Measurements from ENCODE around the gene CEP290. TPM values are rescaled to one million over a fixed set of nuclear protein-coding genes. Genes with fewer than 3 reads are reported as not detected.

CEP290 gene
- polyA plus RNA-seq, 2 donors: 0.96 to 1.9 TPM

GRCh38 chr12:88062474-88062873 is 79.4 kb downstream of the CEP290 start:
- H3K4me1 ChIP-seq (ENCODE audit: control insufficient read depth in 2 of 2, insufficient read depth in 2 of 2, low read length in 1 of 2): no peaks in the 10 kb centered on the region
- no peaks in the 10 kb centered on the region for H3K36me3 ChIP-seq (ENCODE audit: control insufficient read depth in 2 of 2, insufficient read depth in 2 of 2, low read length in 1 of 2)
- H3K27ac ChIP-seq (ENCODE audit: low read depth in 2 of 2, low read length in 1 of 2): no peak overlapping the region
- H3K9me3 ChIP-seq (ENCODE audit: control insufficient read depth in 2 of 2, insufficient read depth in 1 of 2, low read depth in 1 of 2, low read length in 1 of 2): no peaks in the 10 kb centered on the region
- H3K4me3 ChIP-seq (ENCODE audit: low read depth in 1 of 2, low read length in 2 of 2): no peak overlapping the region
- 83 to 90% methylated on average over 1 of the region's 1 CpG for WGBS, 2 donors
- no peaks in the 10 kb centered on the region for H3K27me3 ChIP-seq (ENCODE audit: control insufficient read depth in 1 of 2, insufficient read depth in 2 of 2, low read length in 2 of 2)

- 96 to 98% methylated on average over 1 of the region's 1 CpG for WGBS, 2 donors
Observed at GRCh38 chr12:88058719-88059077, 83.2 kb downstream of the CEP290 start.

GRCh38 chr12:88057994-88058718 is 83.7 kb downstream of the CEP290 start:
- Histone ChIP-seq H3K4me1 (ENCODE audit: control insufficient read depth in 2 of 2, insufficient read depth in 2 of 2, low read length in 1 of 2) (no peaks in the 10 kb centered on the region), H3K27ac (ENCODE audit: low read depth in 2 of 2, low read length in 1 of 2) (no peak overlapping the region), H3K9me3 (ENCODE audit: control insufficient read depth in 2 of 2, insufficient read depth in 1 of 2, low read depth in 1 of 2, low read length in 1 of 2) (no peaks in the 10 kb centered on the region), H3K27me3 (ENCODE audit: control insufficient read depth in 1 of 2, insufficient read depth in 2 of 2, low read length in 2 of 2) (no peaks in the 10 kb centered on the region), H3K36me3 (ENCODE audit: control insufficient read depth in 2 of 2, insufficient read depth in 2 of 2, low read length in 1 of 2) (no peaks in the 10 kb centered on the region), H3K4me3 (ENCODE audit: low read depth in 1 of 2, low read length in 2 of 2) (no peak overlapping the region)
- WGBS, 2 donors: 84 to 94% methylated on average over 4 of the region's 4 CpGs

More at GRCh38 chr12:88058719-88059077, 83.2 kb downstream of the CEP290 start:
- H3K36me3 ChIP-seq (ENCODE audit: control insufficient read depth in 2 of 2, insufficient read depth in 2 of 2, low read length in 1 of 2): no peaks in the 10 kb centered on the region
- no peaks in the 10 kb centered on the region for H3K27me3 ChIP-seq (ENCODE audit: control insufficient read depth in 1 of 2, insufficient read depth in 2 of 2, low read length in 2 of 2)
- H3K9me3 ChIP-seq (ENCODE audit: control insufficient read depth in 2 of 2, insufficient read depth in 1 of 2, low read depth in 1 of 2, low read length in 1 of 2): no peaks in the 10 kb centered on the region
- H3K4me1 ChIP-seq (ENCODE audit: control insufficient read depth in 2 of 2, insufficient read depth in 2 of 2, low read length in 1 of 2): no peaks in the 10 kb centered on the region
- H3K27ac ChIP-seq (ENCODE audit: low read depth in 2 of 2, low read length in 1 of 2): no peak overlapping the region
- H3K4me3 ChIP-seq (ENCODE audit: low read depth in 1 of 2, low read length in 2 of 2): no peak overlapping the region

- Histone ChIP-seq H3K4me3 (ENCODE audit: low read depth in 1 of 2, low read length in 2 of 2) (no peak overlapping the region), H3K36me3 (ENCODE audit: control insufficient read depth in 2 of 2, insufficient read depth in 2 of 2, low read length in 1 of 2) (no peaks in the 10 kb centered on the region), H3K9me3 (ENCODE audit: control insufficient read depth in 2 of 2, insufficient read depth in 1 of 2, low read depth in 1 of 2, low read length in 1 of 2) (no peaks in the 10 kb centered on the region), H3K27ac (ENCODE audit: low read depth in 2 of 2, low read length in 1 of 2) (no peak overlapping the region), H3K27me3 (ENCODE audit: control insufficient read depth in 1 of 2, insufficient read depth in 2 of 2, low read length in 2 of 2) (no peaks in the 10 kb centered on the region), H3K4me1 (ENCODE audit: control insufficient read depth in 2 of 2, insufficient read depth in 2 of 2, low read length in 1 of 2) (no peaks in the 10 kb centered on the region)
- WGBS, 2 donors: 77 to 83% methylated on average over 2 of the region's 2 CpGs
Observed at GRCh38 chr12:88056571-88056970, 85.3 kb downstream of the CEP290 start.

- Histone ChIP-seq H3K9me3 (ENCODE audit: control insufficient read depth in 2 of 2, insufficient read depth in 1 of 2, low read depth in 1 of 2, low read length in 1 of 2) (no peaks in the 10 kb centered on the region), H3K4me3 (ENCODE audit: low read depth in 1 of 2, low read length in 2 of 2) (no peak overlapping the region), H3K4me1 (ENCODE audit: control insufficient read depth in 2 of 2, insufficient read depth in 2 of 2, low read length in 1 of 2) (no peaks in the 10 kb centered on the region), H3K27ac (ENCODE audit: low read depth in 2 of 2, low read length in 1 of 2) (no peak overlapping the region), H3K27me3 (ENCODE audit: control insufficient read depth in 1 of 2, insufficient read depth in 2 of 2, low read length in 2 of 2) (no peaks in the 10 kb centered on the region), H3K36me3 (ENCODE audit: control insufficient read depth in 2 of 2, insufficient read depth in 2 of 2, low read length in 1 of 2) (peaks cover 0 to 1% of the 10 kb centered on the region in 2 donors)
- 87 to 97% methylated on average over 1 of the region's 1 CpG for WGBS, 2 donors
Observed at GRCh38 chr12:88052686-88053085, 89.2 kb downstream of the CEP290 start.

GRCh38 chr12:88044035-88044434 is 97.9 kb downstream of the CEP290 start:
- Histone ChIP-seq H3K27ac (ENCODE audit: low read depth in 2 of 2, low read length in 1 of 2) (no peak overlapping the region), H3K4me3 (ENCODE audit: low read depth in 1 of 2, low read length in 2 of 2) (no peak overlapping the region), H3K27me3 (ENCODE audit: control insufficient read depth in 1 of 2, insufficient read depth in 2 of 2, low read length in 2 of 2) (no peaks in the 10 kb centered on the region), H3K36me3 (ENCODE audit: control insufficient read depth in 2 of 2, insufficient read depth in 2 of 2, low read length in 1 of 2) (peaks cover 3 to 7% of the 10 kb centered on the region in 2 donors), H3K4me1 (ENCODE audit: control insufficient read depth in 2 of 2, insufficient read depth in 2 of 2, low read length in 1 of 2) (no peaks in the 10 kb centered on the region), H3K9me3 (ENCODE audit: control insufficient read depth in 2 of 2, insufficient read depth in 1 of 2, low read depth in 1 of 2, low read length in 1 of 2) (no peaks in the 10 kb centered on the region)
- 94 to 99% methylated on average over 5 of the region's 5 CpGs for WGBS, 2 donors

GRCh38 chr12:88037770-88038169 is 104.1 kb downstream of the CEP290 start:
- no peaks in the 10 kb centered on the region for H3K4me1 ChIP-seq (ENCODE audit: control insufficient read depth in 2 of 2, insufficient read depth in 2 of 2, low read length in 1 of 2)
- no peaks in the 10 kb centered on the region for H3K27me3 ChIP-seq (ENCODE audit: control insufficient read depth in 1 of 2, insufficient read depth in 2 of 2, low read length in 2 of 2)
- no peak overlapping the region for H3K27ac ChIP-seq (ENCODE audit: low read depth in 2 of 2, low read length in 1 of 2)
- no peaks in the 10 kb centered on the region for H3K36me3 ChIP-seq (ENCODE audit: control insufficient read depth in 2 of 2, insufficient read depth in 2 of 2, low read length in 1 of 2)
- 64 to 78% methylated on average over 1 of the region's 1 CpG for whole genome bisulfite sequencing, 2 donors
- no peaks in the 10 kb centered on the region for H3K9me3 ChIP-seq (ENCODE audit: control insufficient read depth in 2 of 2, insufficient read depth in 1 of 2, low read depth in 1 of 2, low read length in 1 of 2)
- peak overlapping the region in 1 of 2 donors; percentile 95 for H3K4me3 ChIP-seq (ENCODE audit: low read depth in 1 of 2, low read length in 2 of 2)

GRCh38 chr12:88036353-88036965 is 105.4 kb downstream of the CEP290 start:
- WGBS, 2 donors: 20 to 22% methylated on average over 5 of the region's 5 CpGs
- H3K27ac ChIP-seq (ENCODE audit: low read depth in 2 of 2, low read length in 1 of 2): peak overlapping the region; percentile 68 to 96
- no peaks in the 10 kb centered on the region for H3K27me3 ChIP-seq (ENCODE audit: control insufficient read depth in 1 of 2, insufficient read depth in 2 of 2, low read length in 2 of 2)
- H3K4me3 ChIP-seq (ENCODE audit: low read depth in 1 of 2, low read length in 2 of 2): peak overlapping the region; percentile 95 to 100
- no peaks in the 10 kb centered on the region for H3K36me3 ChIP-seq (ENCODE audit: control insufficient read depth in 2 of 2, insufficient read depth in 2 of 2, low read length in 1 of 2)
- H3K9me3 ChIP-seq (ENCODE audit: control insufficient read depth in 2 of 2, insufficient read depth in 1 of 2, low read depth in 1 of 2, low read length in 1 of 2): no peaks in the 10 kb centered on the region
- no peaks in the 10 kb centered on the region for H3K4me1 ChIP-seq (ENCODE audit: control insufficient read depth in 2 of 2, insufficient read depth in 2 of 2, low read length in 1 of 2)

- whole genome bisulfite sequencing, 2 donors: 3% methylated on average over 5 of the region's 5 CpGs
- no peaks in the 10 kb centered on the region for H3K4me1 ChIP-seq (ENCODE audit: control insufficient read depth in 2 of 2, insufficient read depth in 2 of 2, low read length in 1 of 2)
- no peaks in the 10 kb centered on the region for H3K27me3 ChIP-seq (ENCODE audit: control insufficient read depth in 1 of 2, insufficient read depth in 2 of 2, low read length in 2 of 2)
- peak overlapping the region; percentile 94 to 96 for H3K27ac ChIP-seq (ENCODE audit: low read depth in 2 of 2, low read length in 1 of 2)
- no peaks in the 10 kb centered on the region for H3K36me3 ChIP-seq (ENCODE audit: control insufficient read depth in 2 of 2, insufficient read depth in 2 of 2, low read length in 1 of 2)
- H3K9me3 ChIP-seq (ENCODE audit: control insufficient read depth in 2 of 2, insufficient read depth in 1 of 2, low read depth in 1 of 2, low read length in 1 of 2): no peaks in the 10 kb centered on the region
- H3K4me3 ChIP-seq (ENCODE audit: low read depth in 1 of 2, low read length in 2 of 2): peak overlapping the region; percentile 95 to 100
Observed at GRCh38 chr12:88035907-88036289, 106.0 kb downstream of the CEP290 start.

Data from esophagus (tissue), 2 donors.